B cell (primary cell): ENCODE measurements around the gene PCDH15. TPM values are rescaled to one million over a fixed set of nuclear protein-coding genes. Genes with fewer than 3 reads are reported as not detected.

ENCODE experiments used
- ATAC-seq: fragments of 200-7000 bp; cut with Tn5 transposase; one replicate; pipeline ENCODE4 v1.10.0; 2021; ENCODE audit warnings: low read depth, mild to moderate bottlenecking, moderate number of reproducible peaks, moderate library complexity
- CTCF ChIA-PET: fragments of 350-600 bp; sonication (Branson Sonifier 250); formaldehyde crosslinking; loops from one replicate; lab custom pipeline; 2021; ENCODE audit warnings: antibody characterized with exemption, inconsistent platforms; lab: Charles Lee
- POLR2A ChIA-PET: fragments of 350-600 bp; sonication (Branson Sonifier 250); formaldehyde crosslinking; loops from one replicate; lab custom pipeline; 2021; ENCODE audit warnings: antibody characterized with exemption; lab: Charles Lee
- DNase-seq: peaks from one replicate; pipeline ENCODE4 v3.0.0; 2013
- H2AFZ ChIP-seq: 2 replicates; pipeline ENCODE4 v1.6.1; 2012; ENCODE audit warnings: mild to moderate bottlenecking, low read depth, low read length; ENCODE audit not compliant: insufficient read depth, poor library complexity, severe bottlenecking
- H3K27ac ChIP-seq, 2 donors: 1 replicate in 1 of 2; 2 replicates in 1 of 2; pipeline ENCODE4 v1.5.1; 2012 to 2013; ENCODE audit warnings: low read length in 2 of 2, mild to moderate bottlenecking in 2 of 2, moderate library complexity in 1 of 2
- H3K27me3 ChIP-seq, 4 experiments: fragments of 200-600 bp in 1 of 4; sonication (generic) in 1 of 4; replicated peaks in 1 of 4; 1 replicate in 2 of 4; 2 replicates in 2 of 4; pipeline versions ENCODE4 v1.6.1 to v1.7.0; 2013 to 2016; ENCODE audit warnings: low read length in 3 of 4, mild to moderate bottlenecking in 2 of 4, mixed read lengths in 1 of 4, moderate library complexity in 1 of 4; ENCODE audit not compliant: insufficient read depth in 4 of 4, control insufficient read depth in 3 of 4; ENCODE audit errors: control extremely low read depth in 1 of 4
- H3K36me3 ChIP-seq, 2 experiments: replicated peaks in 1 of 2; 1 replicate in 1 of 2; 2 replicates in 1 of 2; pipeline versions ENCODE4 v1.6.1 to v1.7.1; 2013; ENCODE audit warnings: low read length in 1 of 2; ENCODE audit not compliant: insufficient read depth in 2 of 2, control insufficient read depth in 1 of 2; ENCODE audit errors: control extremely low read depth in 1 of 2, extremely low read depth in 1 of 2
- H3K4me1 ChIP-seq, 2 donors: fragments of 200-600 bp in 1 of 2; sonication (generic) in 1 of 2; 1 replicate in 1 of 2; 2 replicates in 1 of 2; pipeline versions ENCODE4 v1.5.1 to v1.6.1; 2013 to 2017; ENCODE audit warnings: low read length in 2 of 2; ENCODE audit not compliant: control insufficient read depth in 2 of 2, insufficient read depth in 2 of 2
- H3K4me2 ChIP-seq: replicated peaks from 2 replicates; pipeline ENCODE3; 2012; ENCODE audit warnings: mild to moderate bottlenecking, low read depth, low read length; ENCODE audit not compliant: poor library complexity, severe bottlenecking
- H3K4me3 ChIP-seq, 5 experiments: fragments of 200-600 bp in 1 of 5; sonication (generic) in 1 of 5; 1 replicate in 3 of 5; 2 replicates in 2 of 5; pipeline versions ENCODE4 v1.5.1 to v1.7.0; 2011 to 2016; ENCODE audit warnings: low read length in 4 of 5, mild to moderate bottlenecking in 4 of 5, low read depth in 2 of 5, control low read depth in 1 of 5, moderate library complexity in 1 of 5; ENCODE audit not compliant: insufficient read depth in 1 of 5; ENCODE audit errors: control extremely low read depth in 1 of 5, extremely low read depth in 1 of 5
- H3K79me2 ChIP-seq: fragments of 200-600 bp; sonication (generic); one replicate; pipeline ENCODE4 v1.6.0; 2016; ENCODE audit warnings: low read length; ENCODE audit not compliant: control insufficient read depth, insufficient read depth
- H3K9ac ChIP-seq: fragments of 200-600 bp; sonication (generic); 2 replicates; pipeline ENCODE4 v1.6.1; 2017; ENCODE audit warnings: mild to moderate bottlenecking, low read length, moderate library complexity
- H3K9me3 ChIP-seq, 3 donors: one replicate each; pipeline versions ENCODE4 v1.6.1 to v1.7.1; 2013; ENCODE audit warnings: low read length in 2 of 3; ENCODE audit not compliant: control insufficient read depth in 2 of 3, insufficient read depth in 1 of 3; ENCODE audit errors: control extremely low read depth in 1 of 3
- H4K20me1 ChIP-seq: 2 replicates; pipeline ENCODE4 v1.6.0; 2012; ENCODE audit warnings: mild to moderate bottlenecking, low read length; ENCODE audit not compliant: insufficient read depth, control insufficient read depth, poor library complexity, severe bottlenecking
- H3K27ac Mint-ChIP-seq: one replicate; pipeline ENCODE4 v1.8.0; 2021; ENCODE audit warnings: mixed read lengths
- H3K27me3 Mint-ChIP-seq: one replicate; pipeline ENCODE4 v1.8.0; 2021; ENCODE audit warnings: mixed read lengths
- H3K4me1 Mint-ChIP-seq: one replicate; pipeline ENCODE4 v1.8.0; 2021; ENCODE audit warnings: mixed read lengths
- H3K4me3 Mint-ChIP-seq: one replicate; pipeline ENCODE4 v1.8.0; 2021; ENCODE audit warnings: mixed read lengths
- H3K9me3 Mint-ChIP-seq: one replicate; pipeline ENCODE4 v1.8.0; 2022; ENCODE audit warnings: mixed read lengths; ENCODE audit not compliant: insufficient read depth
- CTCF ChIP-seq: fragments of 200-600 bp; IDR thresholded peaks from one replicate; pipeline ENCODE4 v1.8.0; 2022; ENCODE audit warnings: antibody characterized with exemption, mild to moderate bottlenecking
- EZH2 ChIP-seq: IDR thresholded peaks from 2 replicates; pipeline ENCODE4 v1.6.1; 2012; ENCODE audit warnings: borderline replicate concordance, low read depth, mild to moderate bottlenecking, moderate library complexity, low read length; ENCODE audit not compliant: insufficient read depth, poor library complexity, severe bottlenecking
- WGBS: methylation state at CpG from one replicate; pipeline ENCODE4 v1.1.5; 2013; ENCODE audit warnings: missing lambda C conversion rate; ENCODE audit not compliant: insufficient coverage; 5-methylcytosine and 5-hydroxymethylcytosine counted together
- intact Hi-C: fragments of 100-400 bp; cut with micrococcal nuclease; formaldehyde crosslinking; loops from one replicate; pipeline ENCODE4 v1.10.0; 2022
- polyA minus RNA-seq: library from RNA; depleted of rRNA, polyadenylated mRNA; stranded (reverse); fragments of >200 nt; gene quantifications from 2 replicates; pipeline ENCODE4 v1.2.3, GENCODE V29; 2012
- polyA plus RNA-seq: library from polyadenylated mRNA; depleted of rRNA; stranded (reverse); fragments of >200 nt; gene quantifications from 2 replicates; pipeline ENCODE4 v1.2.3, GENCODE V29; 2012
- total RNA-seq, 2 donors: library from RNA; stranded (reverse); fragments of 120-200 nt in 1 of 2; gene quantifications; 1 replicate in 1 of 2; 2 replicates in 1 of 2; pipeline versions ENCODE4 v1.2.3 to v1.2.4, GENCODE V29; 2013 to 2022

PCDH15 gene
- total RNA-seq (not detected in 2 replicates), polyA plus RNA-seq (not detected in 2 replicates), polyA minus RNA-seq (not detected in 2 replicates)
- 0.02 TPM for total RNA-seq (2013)

GRCh38 chr10:54800741-54801421, at the start of gene PCDH15:
Gene PCDH15 (minus strand): TSS chr10:54801231. CDS start chr10:54664262, 136,969 bp downstream.
- no peaks in the 10 kb centered on the region for H3K4me1 ChIP-seq
- H3K27ac ChIP-seq, result no peak within 1 kb of the TSS
- 33% methylated on average over 8 of the region's 10 CpGs for WGBS
- TF ChIP-seq CTCF, result no peak
- TF ChIP-seq EZH2, result no peak
- no peaks in the 10 kb centered on the region for H4K20me1 ChIP-seq
- H3K36me3 ChIP-seq, result no peaks in the 10 kb centered on the region
- Mint-ChIP-seq H3K27ac (no peak within 1 kb of the TSS), H3K27me3 (no peaks in the 10 kb centered on the region), H3K4me1 (no peaks in the 10 kb centered on the region), H3K4me3 (no peak within 1 kb of the TSS), H3K9me3 (peaks cover 3% of the 10 kb centered on the region)
- ChIA-PET POLR2A (no interaction called here), CTCF (no interaction called here)
- no peak within 1 kb of the TSS for H2AFZ ChIP-seq
- H3K9ac ChIP-seq, result no peak within 1 kb of the TSS
- intact Hi-C loops, result no loop called here
- H3K4me2 ChIP-seq, result no peak within 1 kb of the TSS
- DNase-seq (peak; percentile 3), ATAC-seq (no peak)
- H3K4me3 ChIP-seq, result no peak within 1 kb of the TSS
- H3K27me3 ChIP-seq, result no peaks in the 10 kb centered on the region
- no peaks in the 10 kb centered on the region for H3K79me2 ChIP-seq
- no peaks in the 10 kb centered on the region for H3K9me3 ChIP-seq

GRCh38 chr10:54843932-54844331, 42.9 kb upstream of the PCDH15 start:
- H3K4me2 ChIP-seq, result no peak overlapping the region
- no peaks in the 10 kb centered on the region for H3K27me3 Mint-ChIP-seq

More at GRCh38 chr10:54843932-54844331, 42.9 kb upstream of the PCDH15 start:
- Histone ChIP-seq H4K20me1 (no peaks in the 10 kb centered on the region), H3K4me3 (no peak overlapping the region), H3K27me3 (no peaks in the 10 kb centered on the region), H3K9me3 (peaks cover 0 to 2% (median 0%) of the 10 kb centered on the region in 3 donors), H3K4me1 (no peaks in the 10 kb centered on the region), H3K36me3 (no peaks in the 10 kb centered on the region), H3K27ac (no peak overlapping the region), H3K9ac (no peak overlapping the region), H3K79me2 (no peaks in the 10 kb centered on the region), H2AFZ (no peak overlapping the region)
- POLR2A ChIA-PET, result no interaction called here
- H3K27ac Mint-ChIP-seq, result no peak overlapping the region
- intact Hi-C loops, result no loop called here
- DNase-seq (no peak), ATAC-seq (no peak)
- CTCF ChIA-PET, result no interaction called here
- no peaks in the 10 kb centered on the region for H3K9me3 Mint-ChIP-seq
- H3K4me3 Mint-ChIP-seq, result no peak overlapping the region
- H3K4me1 Mint-ChIP-seq, result no peaks in the 10 kb centered on the region
- no peak for TF ChIP-seq CTCF
- TF ChIP-seq EZH2, result no peak
